Panc1 (cell line): ENCODE results near the gene OGFRL1. TPM values are rescaled to one million over a fixed set of nuclear protein-coding genes. Genes with fewer than 3 reads are reported as not detected.

Source experiments
- ATAC-seq: fragments of 200-7000 bp; cut with Tn5 transposase; 2 replicates; pipeline ENCODE4 v1.9.1; 2020; ENCODE audit warnings: mild to moderate bottlenecking, moderate library complexity
- BruUV-seq: library from RNA; stranded (reverse); fragments of 400-500 nt; replicated peaks from 2 replicates; lab custom pipeline; 2021; lab: Mats Ljungman, UMichigan
- CTCF ChIA-PET: fragments of 300-600 bp; sonication (Branson Sonifier 250); formaldehyde crosslinking; loops from one replicate; lab custom pipeline; 2022; ENCODE audit warnings: antibody characterized with exemption; lab: Charles Lee
- POLR2A ChIA-PET: fragments of 300-600 bp; sonication (Branson Sonifier 250); formaldehyde crosslinking; loops from one replicate; lab custom pipeline; 2022; ENCODE audit warnings: antibody characterized with exemption; lab: Charles Lee
- DNase-seq: peaks from one replicate; pipeline ENCODE4 v3.0.0-alpha.2; 2010; ENCODE audit warnings: low read depth, low spot score
- H3K27ac ChIP-seq: 2 replicates; pipeline ENCODE4 v1.5.1; 2011; ENCODE audit warnings: mild to moderate bottlenecking, low read length, inconsistent platforms
- H3K27me3 ChIP-seq: fragments of 200-500 bp; sonication (Bioruptor generic); 2 replicates; pipeline ENCODE4 v1.6.0; 2014; ENCODE audit warnings: low read length, inconsistent platforms; ENCODE audit not compliant: control insufficient read depth, insufficient read depth
- H3K36me3 ChIP-seq: fragments of 200-500 bp; sonication (Bioruptor generic); 2 replicates; pipeline ENCODE4 v1.5.1; 2014; ENCODE audit warnings: inconsistent platforms, mild to moderate bottlenecking, low read length, moderate library complexity; ENCODE audit not compliant: control insufficient read depth, insufficient read depth
- H3K4me1 ChIP-seq: 2 replicates; pipeline ENCODE4 v1.5.1; 2011; ENCODE audit warnings: inconsistent platforms, mild to moderate bottlenecking, low read length, moderate library complexity; ENCODE audit not compliant: control insufficient read depth, insufficient read depth
- H3K4me3 ChIP-seq, 2 experiments: 2 replicates each; pipeline ENCODE4 v1.5.1; 2011 to 2012; ENCODE audit warnings: low read depth in 2 of 2, low read length in 2 of 2, mild to moderate bottlenecking in 2 of 2, inconsistent platforms in 1 of 2, moderate library complexity in 1 of 2
- H3K9me3 ChIP-seq: fragments of 200-500 bp; sonication (Bioruptor generic); 2 replicates; pipeline ENCODE4 v1.5.1; 2014; ENCODE audit warnings: low read depth, mild to moderate bottlenecking, inconsistent platforms, low read length, moderate library complexity; ENCODE audit not compliant: control insufficient read depth, insufficient read depth
- CTCF ChIP-seq: fragments of 450-650 bp; IDR thresholded peaks from 2 replicates; pipeline ENCODE4 v1.5.1; 2017; ENCODE audit warnings: mild to moderate bottlenecking
- POLR2AphosphoS5 ChIP-seq: IDR thresholded peaks from 2 replicates; pipeline ENCODE4 v1.6.1; 2012; ENCODE audit warnings: mild to moderate bottlenecking, low read depth, low read length, moderate library complexity
- SIN3A ChIP-seq: IDR thresholded peaks from 2 replicates; pipeline ENCODE4 v1.6.1; 2012; ENCODE audit warnings: low read depth, mild to moderate bottlenecking, low read length, moderate library complexity, borderline replicate concordance; ENCODE audit not compliant: insufficient read depth
- TCF7L2 ChIP-seq: IDR thresholded peaks from 2 replicates; pipeline ENCODE4 v1.6.1; 2011; ENCODE audit warnings: mild to moderate bottlenecking, low read depth, low read length, inconsistent platforms
- in situ Hi-C: cut with HindIII; loops from 2 replicates; pipeline ENCODE4 v1.10.0; 2016; ENCODE audit warnings: low sequenced_read_pairs, low pct_unique_long_range_greater_than_20kb
- intact Hi-C: fragments of 100-400 bp; cut with micrococcal nuclease; formaldehyde crosslinking; loops from one replicate; pipeline ENCODE4 v1.10.0; 2022; ENCODE audit not compliant: unreplicated experiment
- total RNA-seq: library from RNA; stranded (reverse); gene quantifications from one replicate; pipeline ENCODE4 v1.2.1, GENCODE V29; 2021; ENCODE audit not compliant: unreplicated experiment
- TF ChIP-seq, protein P1 (sequence below), 2 experiments: IDR thresholded peaks; 2 replicates each; pipeline ENCODE4 v1.6.1; 2011 to 2012; ENCODE audit warnings: low read depth in 2 of 2, control low read depth in 1 of 2, low read length in 1 of 2, mild to moderate bottlenecking in 1 of 2, moderate library complexity in 1 of 2; ENCODE audit not compliant: insufficient read depth in 1 of 2

The OGFRL1 gene
- total RNA-seq, 1 experiment from 2014 or later, result 17.2 TPM

GRCh38 chr6:71326611-71327010 lies 38.0 kb downstream of the OGFRL1 start:
- TF ChIP-seq, protein P1, sequence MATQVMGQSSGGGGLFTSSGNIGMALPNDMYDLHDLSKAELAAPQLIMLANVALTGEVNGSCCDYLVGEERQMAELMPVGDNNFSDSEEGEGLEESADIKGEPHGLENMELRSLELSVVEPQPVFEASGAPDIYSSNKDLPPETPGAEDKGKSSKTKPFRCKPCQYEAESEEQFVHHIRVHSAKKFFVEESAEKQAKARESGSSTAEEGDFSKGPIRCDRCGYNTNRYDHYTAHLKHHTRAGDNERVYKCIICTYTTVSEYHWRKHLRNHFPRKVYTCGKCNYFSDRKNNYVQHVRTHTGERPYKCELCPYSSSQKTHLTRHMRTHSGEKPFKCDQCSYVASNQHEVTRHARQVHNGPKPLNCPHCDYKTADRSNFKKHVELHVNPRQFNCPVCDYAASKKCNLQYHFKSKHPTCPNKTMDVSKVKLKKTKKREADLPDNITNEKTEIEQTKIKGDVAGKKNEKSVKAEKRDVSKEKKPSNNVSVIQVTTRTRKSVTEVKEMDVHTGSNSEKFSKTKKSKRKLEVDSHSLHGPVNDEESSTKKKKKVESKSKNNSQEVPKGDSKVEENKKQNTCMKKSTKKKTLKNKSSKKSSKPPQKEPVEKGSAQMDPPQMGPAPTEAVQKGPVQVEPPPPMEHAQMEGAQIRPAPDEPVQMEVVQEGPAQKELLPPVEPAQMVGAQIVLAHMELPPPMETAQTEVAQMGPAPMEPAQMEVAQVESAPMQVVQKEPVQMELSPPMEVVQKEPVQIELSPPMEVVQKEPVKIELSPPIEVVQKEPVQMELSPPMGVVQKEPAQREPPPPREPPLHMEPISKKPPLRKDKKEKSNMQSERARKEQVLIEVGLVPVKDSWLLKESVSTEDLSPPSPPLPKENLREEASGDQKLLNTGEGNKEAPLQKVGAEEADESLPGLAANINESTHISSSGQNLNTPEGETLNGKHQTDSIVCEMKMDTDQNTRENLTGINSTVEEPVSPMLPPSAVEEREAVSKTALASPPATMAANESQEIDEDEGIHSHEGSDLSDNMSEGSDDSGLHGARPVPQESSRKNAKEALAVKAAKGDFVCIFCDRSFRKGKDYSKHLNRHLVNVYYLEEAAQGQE (IDR thresholded peaks at IDR 0.05; ENCODE audit: insufficient read depth in 1 of 2, low read depth in 2 of 2, low read length in 1 of 2), result no peak
- TF ChIP-seq CTCF (no peak), POLR2AphosphoS5 (no peak), TCF7L2 (no peak), SIN3A (no peak)
- intact Hi-C loops (no loop called here), in situ Hi-C loops (no loop called here)
- no peaks in the 10 kb centered on the region for H3K27me3 ChIP-seq
- CTCF ChIA-PET, result no interaction called here
- no peak overlapping the region for H3K27ac ChIP-seq
- DNase-seq, result peak; percentile 50
- ATAC-seq, result no peak
- H3K4me1 ChIP-seq, result no peaks in the 10 kb centered on the region
- H3K4me3 ChIP-seq, result no peak overlapping the region
- no peaks in the 10 kb centered on the region for H3K36me3 ChIP-seq
- no TSS peak for BruUV-seq
- H3K9me3 ChIP-seq, result no peaks in the 10 kb centered on the region
- POLR2A ChIA-PET, result no interaction called here

GRCh38 chr6:71330501-71330900 lies 41.9 kb downstream of the OGFRL1 start:
- Histone ChIP-seq H3K27me3 (no peaks in the 10 kb centered on the region), H3K27ac (no peak overlapping the region), H3K9me3 (no peaks in the 10 kb centered on the region), H3K36me3 (no peaks in the 10 kb centered on the region), H3K4me3 (no peak overlapping the region), H3K4me1 (no peaks in the 10 kb centered on the region)
- POLR2A ChIA-PET, result no interaction called here
- no peak for ATAC-seq
- no TSS peak for BruUV-seq
- in situ Hi-C loops (no loop called here), intact Hi-C loops (no loop called here)
- CTCF ChIA-PET, result no interaction called here
- TF ChIP-seq, protein P1 (IDR thresholded peaks at IDR 0.05; ENCODE audit: insufficient read depth in 1 of 2, low read depth in 2 of 2, low read length in 1 of 2), result no peak
- TF ChIP-seq SIN3A (no peak), CTCF (no peak), POLR2AphosphoS5 (no peak), TCF7L2 (no peak)
- DNase-seq, result no peak
